WTC11 (cell line): ENCODE results near the gene CPNE4. TPM values are rescaled to one million over a fixed set of nuclear protein-coding genes. Genes with fewer than 3 reads are reported as not detected.

Experiments
- ATAC-seq: fragments of 200-7000 bp; cut with Tn5 transposase; 2 replicates; pipeline ENCODE4 v1.10.0; 2021; ENCODE audit warnings: mild to moderate bottlenecking, moderate library complexity
- CTCF ChIA-PET: fragments of 300-600 bp; sonication (Branson Sonifier 250); formaldehyde crosslinking; loops from one replicate; lab custom pipeline; 2021; ENCODE audit warnings: antibody characterized with exemption; lab: Charles Lee
- POLR2A ChIA-PET: fragments of 350-600 bp; sonication (Branson Sonifier 250); formaldehyde crosslinking; loops from one replicate; lab custom pipeline; 2021; ENCODE audit warnings: antibody characterized with exemption; lab: Charles Lee
- DNase-seq: peaks from one replicate; pipeline ENCODE4 v3.0.0; 2021; ENCODE audit warnings: low spot score
- H3K27ac Mint-ChIP-seq: 2 replicates; pipeline ENCODE4 v1.8.0; 2021; ENCODE audit warnings: mixed read lengths
- H3K27me3 Mint-ChIP-seq: 2 replicates; pipeline ENCODE4 v1.8.0; 2021; ENCODE audit warnings: low read depth, mild to moderate bottlenecking, moderate library complexity, mixed read lengths
- H3K36me3 Mint-ChIP-seq: 2 replicates; pipeline ENCODE4 v1.8.0; 2021; ENCODE audit warnings: mixed read lengths
- H3K4me1 Mint-ChIP-seq: 2 replicates; pipeline ENCODE4 v1.8.0; 2022; ENCODE audit warnings: mixed read lengths
- H3K4me3 Mint-ChIP-seq: 2 replicates; pipeline ENCODE4 v1.8.0; 2021; ENCODE audit warnings: mild to moderate bottlenecking, moderate library complexity, mixed read lengths
- H3K9me3 Mint-ChIP-seq: 2 replicates; pipeline ENCODE4 v1.8.0; 2021; ENCODE audit warnings: mixed read lengths
- ESRRA ChIP-seq: sonication (generic); formaldehyde crosslinking; IDR thresholded peaks from 2 replicates; pipeline ENCODE4 v1.8.1; 2022; ENCODE audit warnings: mild to moderate bottlenecking, missing genetic modification reagents, borderline replicate concordance
- FOXP1 ChIP-seq: sonication (generic); formaldehyde crosslinking; IDR thresholded peaks from 2 replicates; pipeline ENCODE4 v1.8.0; 2022; ENCODE audit warnings: missing genetic modification reagents, mild to moderate bottlenecking, moderate library complexity, borderline replicate concordance
- JAZF1 ChIP-seq: fragments of 250-450 bp; sonication (Bioruptor Pico); IDR thresholded peaks from 2 replicates; pipeline ENCODE4 v1.9.0; 2021; ENCODE audit warnings: moderate library complexity, mild to moderate bottlenecking, inconsistent platforms
- NFYB ChIP-seq: sonication (generic); formaldehyde crosslinking; conservative IDR thresholded peaks from 2 replicates; pipeline ENCODE4 v1.8.0; 2022; ENCODE audit warnings: low read depth, missing genetic modification reagents
- NR2C2 ChIP-seq: sonication (generic); formaldehyde crosslinking; IDR thresholded peaks from 2 replicates; pipeline ENCODE4 v1.8.0; 2022; ENCODE audit warnings: mild to moderate bottlenecking, missing genetic modification reagents
- NR3C1 ChIP-seq: sonication (generic); formaldehyde crosslinking; conservative IDR thresholded peaks from 2 replicates; pipeline ENCODE4 v1.8.1; 2023; ENCODE audit warnings: low read depth, mild to moderate bottlenecking, missing genetic modification reagents
- RELA ChIP-seq: sonication (generic); formaldehyde crosslinking; IDR thresholded peaks from 2 replicates; pipeline ENCODE4 v1.8.1; 2022; ENCODE audit warnings: missing genetic modification reagents, mild to moderate bottlenecking, borderline replicate concordance
- SMAD3 ChIP-seq: sonication (generic); formaldehyde crosslinking; IDR thresholded peaks from 2 replicates; pipeline ENCODE4 v1.8.0; 2022; ENCODE audit warnings: missing genetic modification reagents, mild to moderate bottlenecking, borderline replicate concordance
- SOX15 ChIP-seq: fragments of 250-450 bp; sonication (Bioruptor Pico); IDR thresholded peaks from 2 replicates; pipeline ENCODE4 v1.9.0; 2021; ENCODE audit warnings: mild to moderate bottlenecking
- SP1 ChIP-seq: sonication (generic); formaldehyde crosslinking; conservative IDR thresholded peaks from 2 replicates; pipeline ENCODE4 v1.8.1; 2022; ENCODE audit warnings: missing genetic modification reagents
- ZNF671 ChIP-seq: fragments of 250-450 bp; sonication (Bioruptor Pico); IDR thresholded peaks from 2 replicates; pipeline ENCODE4 v1.8.0; 2021; ENCODE audit warnings: mild to moderate bottlenecking
- total RNA-seq: library from RNA; stranded (reverse); gene quantifications from 3 replicates; pipeline ENCODE4 v1.2.3, GENCODE V29; 2021
- TF ChIP-seq, protein P1 (sequence below): fragments of 250-450 bp; sonication (Bioruptor Pico); IDR thresholded peaks from 2 replicates; pipeline ENCODE4 v1.8.0; 2021; ENCODE audit warnings: mild to moderate bottlenecking
- TF ChIP-seq, protein P2 (sequence below): fragments of 250-450 bp; sonication (Bioruptor Pico); IDR thresholded peaks from 2 replicates; pipeline ENCODE4 v1.9.0; 2021; ENCODE audit warnings: moderate library complexity, mild to moderate bottlenecking, inconsistent platforms, borderline replicate concordance
- TF ChIP-seq, protein P3 (sequence below): sonication (generic); formaldehyde crosslinking; IDR thresholded peaks from 2 replicates; pipeline ENCODE4 v1.8.0; 2022; ENCODE audit warnings: missing genetic modification reagents
- TF ChIP-seq, protein P4 (sequence below): sonication (generic); formaldehyde crosslinking; IDR thresholded peaks from 2 replicates; pipeline ENCODE4 v1.8.1; 2022; ENCODE audit warnings: low read depth, missing genetic modification reagents, borderline replicate concordance
- TF ChIP-seq, protein P5 (sequence below): sonication (generic); formaldehyde crosslinking; IDR thresholded peaks from 2 replicates; pipeline ENCODE4 v1.8.1; 2022; ENCODE audit warnings: mild to moderate bottlenecking, moderate library complexity, missing genetic modification reagents
- TF ChIP-seq, protein P6 (sequence below): sonication (generic); formaldehyde crosslinking; IDR thresholded peaks from 2 replicates; pipeline ENCODE4 v1.8.0; 2023; ENCODE audit warnings: missing genetic modification reagents, mild to moderate bottlenecking, borderline replicate concordance

CPNE4 gene
- total RNA-seq, 1 experiment from 2014 or later: 2.4 TPM

DNA sequence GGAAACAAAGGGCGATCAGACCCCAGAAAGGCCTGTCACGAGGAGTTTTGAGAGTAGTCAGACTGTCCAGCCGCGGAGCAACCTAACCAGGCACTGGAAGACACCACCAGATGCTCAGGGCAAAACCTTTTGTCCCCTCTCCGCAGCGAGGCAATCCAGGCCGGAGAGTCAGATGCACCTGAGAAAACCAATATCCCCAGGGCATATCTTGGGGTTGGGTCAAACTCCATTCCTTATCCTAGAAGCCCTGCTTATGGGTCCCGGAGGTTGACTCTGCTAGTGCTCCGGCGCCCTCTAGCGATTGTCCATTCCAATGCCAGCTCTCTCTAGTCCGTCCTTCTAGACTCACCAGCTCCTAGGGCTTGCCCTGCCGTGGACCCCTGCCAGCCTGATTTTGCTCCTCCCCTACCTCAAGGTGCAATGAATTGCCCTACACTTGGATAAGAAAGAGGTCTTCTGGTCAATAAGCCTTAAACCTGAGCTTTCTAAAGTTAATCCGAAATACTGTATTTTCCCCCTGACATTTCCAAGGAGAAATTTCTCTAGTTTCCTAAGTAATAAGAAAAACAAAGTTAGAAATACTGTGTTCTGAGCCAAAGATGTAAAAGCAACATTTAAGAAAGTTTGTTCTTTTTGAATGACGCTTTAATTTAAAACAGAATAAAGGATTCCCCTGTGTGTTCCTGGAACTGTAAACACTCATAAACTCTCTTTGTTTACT lies 5.5 kb downstream of the CPNE4 start (continued):
- TF ChIP-seq, protein P1, sequence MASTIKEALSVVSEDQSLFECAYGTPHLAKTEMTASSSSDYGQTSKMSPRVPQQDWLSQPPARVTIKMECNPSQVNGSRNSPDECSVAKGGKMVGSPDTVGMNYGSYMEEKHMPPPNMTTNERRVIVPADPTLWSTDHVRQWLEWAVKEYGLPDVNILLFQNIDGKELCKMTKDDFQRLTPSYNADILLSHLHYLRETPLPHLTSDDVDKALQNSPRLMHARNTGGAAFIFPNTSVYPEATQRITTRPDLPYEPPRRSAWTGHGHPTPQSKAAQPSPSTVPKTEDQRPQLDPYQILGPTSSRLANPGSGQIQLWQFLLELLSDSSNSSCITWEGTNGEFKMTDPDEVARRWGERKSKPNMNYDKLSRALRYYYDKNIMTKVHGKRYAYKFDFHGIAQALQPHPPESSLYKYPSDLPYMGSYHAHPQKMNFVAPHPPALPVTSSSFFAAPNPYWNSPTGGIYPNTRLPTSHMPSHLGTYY: no peak
- TF ChIP-seq NR2C2 (CRISPR knock-in tag) (no peak), RELA (CRISPR knock-in tag) (no peak), SP1 (CRISPR knock-in tag) (0 out of 2 replicates have a peak, but pooled peaks have one; percentile 28), SOX15 (CRISPR knock-in tag) (no peak), SMAD3 (CRISPR knock-in tag) (no peak), ESRRA (CRISPR knock-in tag) (no peak), FOXP1 (no peak)
- TF ChIP-seq, protein P2, sequence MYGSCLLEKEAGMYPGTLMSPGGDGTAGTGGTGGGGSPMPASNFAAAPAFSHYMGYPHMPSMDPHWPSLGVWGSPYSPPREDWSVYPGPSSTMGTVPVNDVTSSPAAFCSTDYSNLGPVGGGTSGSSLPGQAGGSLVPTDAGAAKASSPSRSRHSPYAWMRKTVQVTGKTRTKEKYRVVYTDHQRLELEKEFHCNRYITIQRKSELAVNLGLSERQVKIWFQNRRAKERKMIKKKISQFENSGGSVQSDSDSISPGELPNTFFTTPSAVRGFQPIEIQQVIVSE (CRISPR knock-in tag): no peak
- TF ChIP-seq, protein P3, sequence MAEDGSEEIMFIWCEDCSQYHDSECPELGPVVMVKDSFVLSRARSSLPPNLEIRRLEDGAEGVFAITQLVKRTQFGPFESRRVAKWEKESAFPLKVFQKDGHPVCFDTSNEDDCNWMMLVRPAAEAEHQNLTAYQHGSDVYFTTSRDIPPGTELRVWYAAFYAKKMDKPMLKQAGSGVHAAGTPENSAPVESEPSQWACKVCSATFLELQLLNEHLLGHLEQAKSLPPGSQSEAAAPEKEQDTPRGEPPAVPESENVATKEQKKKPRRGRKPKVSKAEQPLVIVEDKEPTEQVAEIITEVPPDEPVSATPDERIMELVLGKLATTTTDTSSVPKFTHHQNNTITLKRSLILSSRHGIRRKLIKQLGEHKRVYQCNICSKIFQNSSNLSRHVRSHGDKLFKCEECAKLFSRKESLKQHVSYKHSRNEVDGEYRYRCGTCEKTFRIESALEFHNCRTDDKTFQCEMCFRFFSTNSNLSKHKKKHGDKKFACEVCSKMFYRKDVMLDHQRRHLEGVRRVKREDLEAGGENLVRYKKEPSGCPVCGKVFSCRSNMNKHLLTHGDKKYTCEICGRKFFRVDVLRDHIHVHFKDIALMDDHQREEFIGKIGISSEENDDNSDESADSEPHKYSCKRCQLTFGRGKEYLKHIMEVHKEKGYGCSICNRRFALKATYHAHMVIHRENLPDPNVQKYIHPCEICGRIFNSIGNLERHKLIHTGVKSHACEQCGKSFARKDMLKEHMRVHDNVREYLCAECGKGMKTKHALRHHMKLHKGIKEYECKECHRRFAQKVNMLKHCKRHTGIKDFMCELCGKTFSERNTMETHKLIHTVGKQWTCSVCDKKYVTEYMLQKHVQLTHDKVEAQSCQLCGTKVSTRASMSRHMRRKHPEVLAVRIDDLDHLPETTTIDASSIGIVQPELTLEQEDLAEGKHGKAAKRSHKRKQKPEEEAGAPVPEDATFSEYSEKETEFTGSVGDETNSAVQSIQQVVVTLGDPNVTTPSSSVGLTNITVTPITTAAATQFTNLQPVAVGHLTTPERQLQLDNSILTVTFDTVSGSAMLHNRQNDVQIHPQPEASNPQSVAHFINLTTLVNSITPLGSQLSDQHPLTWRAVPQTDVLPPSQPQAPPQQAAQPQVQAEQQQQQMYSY (CRISPR knock-in tag): peak; percentile 95

DNA sequence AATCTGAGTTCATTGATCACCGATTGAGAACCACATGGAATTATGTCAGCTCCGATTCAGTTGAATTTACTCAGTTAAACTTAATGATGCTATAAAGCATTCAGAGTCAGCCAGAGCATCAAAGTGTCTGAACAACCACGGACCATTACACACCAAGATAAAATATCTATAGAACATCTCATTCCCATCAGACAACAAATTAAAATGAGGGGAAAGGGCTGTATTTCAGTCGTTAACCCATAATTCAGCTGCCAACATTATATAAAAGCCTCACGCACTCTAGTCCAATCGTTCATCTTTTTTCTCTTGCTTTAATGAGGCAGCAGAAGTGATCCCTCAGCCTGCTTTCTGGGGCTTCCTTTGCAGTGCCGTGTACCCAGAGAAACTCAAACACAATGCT lies 11.9 kb downstream of the CPNE4 start:
- ATAC-seq: no peak
- DNase-seq: no peak
- Mint-ChIP-seq H3K27me3 (no peaks in the 10 kb centered on the region), H3K4me1 (no peaks in the 10 kb centered on the region), H3K27ac (no peak overlapping the region), H3K36me3 (no peaks in the 10 kb centered on the region), H3K4me3 (no peak overlapping the region), H3K9me3 (no peaks in the 10 kb centered on the region)
- ChIA-PET POLR2A (no interaction called here), CTCF (interaction anchor here (0.7 to 1.0 kb wide), 2 partner anchors 12 to 20 kb away, joined by 3 to 7 read pairs; partner anchors contain the start of gene CPNE4)
- TF ChIP-seq, protein P4, sequence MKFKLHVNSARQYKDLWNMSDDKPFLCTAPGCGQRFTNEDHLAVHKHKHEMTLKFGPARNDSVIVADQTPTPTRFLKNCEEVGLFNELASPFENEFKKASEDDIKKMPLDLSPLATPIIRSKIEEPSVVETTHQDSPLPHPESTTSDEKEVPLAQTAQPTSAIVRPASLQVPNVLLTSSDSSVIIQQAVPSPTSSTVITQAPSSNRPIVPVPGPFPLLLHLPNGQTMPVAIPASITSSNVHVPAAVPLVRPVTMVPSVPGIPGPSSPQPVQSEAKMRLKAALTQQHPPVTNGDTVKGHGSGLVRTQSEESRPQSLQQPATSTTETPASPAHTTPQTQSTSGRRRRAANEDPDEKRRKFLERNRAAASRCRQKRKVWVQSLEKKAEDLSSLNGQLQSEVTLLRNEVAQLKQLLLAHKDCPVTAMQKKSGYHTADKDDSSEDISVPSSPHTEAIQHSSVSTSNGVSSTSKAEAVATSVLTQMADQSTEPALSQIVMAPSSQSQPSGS (CRISPR knock-in tag): no peak
- TF ChIP-seq JAZF1: no peak
- TF ChIP-seq, protein P5, sequence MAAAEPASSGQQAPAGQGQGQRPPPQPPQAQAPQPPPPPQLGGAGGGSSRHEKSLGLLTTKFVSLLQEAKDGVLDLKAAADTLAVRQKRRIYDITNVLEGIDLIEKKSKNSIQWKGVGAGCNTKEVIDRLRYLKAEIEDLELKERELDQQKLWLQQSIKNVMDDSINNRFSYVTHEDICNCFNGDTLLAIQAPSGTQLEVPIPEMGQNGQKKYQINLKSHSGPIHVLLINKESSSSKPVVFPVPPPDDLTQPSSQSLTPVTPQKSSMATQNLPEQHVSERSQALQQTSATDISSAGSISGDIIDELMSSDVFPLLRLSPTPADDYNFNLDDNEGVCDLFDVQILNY (CRISPR knock-in tag): no peak
- no peak for TF ChIP-seq ZNF671 (CRISPR knock-in tag)
- no peak for TF ChIP-seq NR3C1 (CRISPR knock-in tag)
- no peak for TF ChIP-seq SP1 (CRISPR knock-in tag)
- no peak for TF ChIP-seq SMAD3 (CRISPR knock-in tag)
- TF ChIP-seq, protein P6, sequence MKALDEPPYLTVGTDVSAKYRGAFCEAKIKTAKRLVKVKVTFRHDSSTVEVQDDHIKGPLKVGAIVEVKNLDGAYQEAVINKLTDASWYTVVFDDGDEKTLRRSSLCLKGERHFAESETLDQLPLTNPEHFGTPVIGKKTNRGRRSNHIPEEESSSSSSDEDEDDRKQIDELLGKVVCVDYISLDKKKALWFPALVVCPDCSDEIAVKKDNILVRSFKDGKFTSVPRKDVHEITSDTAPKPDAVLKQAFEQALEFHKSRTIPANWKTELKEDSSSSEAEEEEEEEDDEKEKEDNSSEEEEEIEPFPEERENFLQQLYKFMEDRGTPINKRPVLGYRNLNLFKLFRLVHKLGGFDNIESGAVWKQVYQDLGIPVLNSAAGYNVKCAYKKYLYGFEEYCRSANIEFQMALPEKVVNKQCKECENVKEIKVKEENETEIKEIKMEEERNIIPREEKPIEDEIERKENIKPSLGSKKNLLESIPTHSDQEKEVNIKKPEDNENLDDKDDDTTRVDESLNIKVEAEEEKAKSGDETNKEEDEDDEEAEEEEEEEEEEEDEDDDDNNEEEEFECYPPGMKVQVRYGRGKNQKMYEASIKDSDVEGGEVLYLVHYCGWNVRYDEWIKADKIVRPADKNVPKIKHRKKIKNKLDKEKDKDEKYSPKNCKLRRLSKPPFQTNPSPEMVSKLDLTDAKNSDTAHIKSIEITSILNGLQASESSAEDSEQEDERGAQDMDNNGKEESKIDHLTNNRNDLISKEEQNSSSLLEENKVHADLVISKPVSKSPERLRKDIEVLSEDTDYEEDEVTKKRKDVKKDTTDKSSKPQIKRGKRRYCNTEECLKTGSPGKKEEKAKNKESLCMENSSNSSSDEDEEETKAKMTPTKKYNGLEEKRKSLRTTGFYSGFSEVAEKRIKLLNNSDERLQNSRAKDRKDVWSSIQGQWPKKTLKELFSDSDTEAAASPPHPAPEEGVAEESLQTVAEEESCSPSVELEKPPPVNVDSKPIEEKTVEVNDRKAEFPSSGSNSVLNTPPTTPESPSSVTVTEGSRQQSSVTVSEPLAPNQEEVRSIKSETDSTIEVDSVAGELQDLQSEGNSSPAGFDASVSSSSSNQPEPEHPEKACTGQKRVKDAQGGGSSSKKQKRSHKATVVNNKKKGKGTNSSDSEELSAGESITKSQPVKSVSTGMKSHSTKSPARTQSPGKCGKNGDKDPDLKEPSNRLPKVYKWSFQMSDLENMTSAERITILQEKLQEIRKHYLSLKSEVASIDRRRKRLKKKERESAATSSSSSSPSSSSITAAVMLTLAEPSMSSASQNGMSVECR: no peak
- TF ChIP-seq NFYB (CRISPR knock-in tag): no peak
